A549 (cell line): ENCODE data around the gene LTV1. TPM values are rescaled to one million over a fixed set of nuclear protein-coding genes. Genes with fewer than 3 reads are reported as not detected.

Experiments used
- ATAC-seq, 2 experiments: fragments of 200-7000 bp in 1 of 2; fragments of >200 bp in 1 of 2; cut with Nextera tagmentation in 1 of 2; cut with Tn5 transposase in 1 of 2; 3 replicates each; pipeline versions ENCODE4 v1.8.0 to v1.9.1; 2018 to 2020; ENCODE audit warnings: mild to moderate bottlenecking in 1 of 2, moderate library complexity in 1 of 2
- CTCF ChIA-PET: fragments of 300-600 bp; sonication (Branson Sonifier 250); formaldehyde crosslinking; extraction: SDS; loops from one replicate; lab custom pipeline; 2021; ENCODE audit warnings: antibody characterized with exemption, inconsistent platforms; lab: Yijun Ruan, JAX
- POLR2A ChIA-PET: fragments of 350-600 bp; formaldehyde crosslinking; extraction: SDS; loops from one replicate; lab custom pipeline; 2021; ENCODE audit warnings: antibody characterized with exemption, inconsistent platforms; lab: Yijun Ruan, JAX
- DNase-seq, 2 experiments: peaks; one replicate each; pipeline versions ENCODE4 v3.0.0 to v3.0.0-alpha.2; 2011 to 2016; ENCODE audit warnings: low read depth in 1 of 2, low spot score in 1 of 2
- FAIRE-seq: peaks from 2 replicates; lab custom pipeline; 2011; peaks lifted over from hg19 to GRCh38; lab: Jason Lieb, UNC
- H3K27ac ChIP-seq, 2 experiments: fragments of >200 bp; sonication (Bioruptor Twin); formaldehyde crosslinking; 3 replicates each; pipeline ENCODE4 v1.5.1; 2016 to 2017
- H3K4me1 ChIP-seq: fragments of >200 bp; sonication (Bioruptor Twin); formaldehyde crosslinking; 3 replicates; pipeline ENCODE4 v1.6.1; 2016
- H3K4me2 ChIP-seq: fragments of >200 bp; sonication (Bioruptor Twin); formaldehyde crosslinking; 3 replicates; pipeline ENCODE4 v1.6.1; 2016
- H3K4me3 ChIP-seq: fragments of >200 bp; sonication (Bioruptor Twin); formaldehyde crosslinking; 3 replicates; pipeline ENCODE4 v1.5.1; 2016
- H3K9me3 ChIP-seq: fragments of >200 bp; sonication (Bioruptor Twin); formaldehyde crosslinking; 3 replicates; pipeline ENCODE4 v1.6.1; 2016
- BHLHE40 ChIP-seq: IDR thresholded peaks from 2 replicates; pipeline ENCODE4 v1.6.1; 2012; ENCODE audit warnings: low read depth, low read length, inconsistent platforms
- CBX8 ChIP-seq: fragments of 200-600 bp; sonication (generic); IDR thresholded peaks from 2 replicates; pipeline ENCODE4 v1.6.1; 2016
- CEBPB ChIP-seq, 2 experiments: fragments of >200 bp in 1 of 2; sonication (Bioruptor Twin) in 1 of 2; formaldehyde crosslinking in 1 of 2; IDR thresholded peaks; 2 replicates each; pipeline ENCODE4 v1.6.1; 2012 to 2016
- CHD4 ChIP-seq: fragments of 200-600 bp; sonication (generic); IDR thresholded peaks from 2 replicates; pipeline ENCODE4 v1.6.1; 2016; ENCODE audit warnings: antibody characterized with exemption, mild to moderate bottlenecking, borderline replicate concordance
- EHF ChIP-seq: fragments of 250-450 bp; sonication (Bioruptor Pico); IDR thresholded peaks from 2 replicates; pipeline ENCODE4 v1.5.0; 2020; ENCODE audit warnings: mild to moderate bottlenecking
- EP300 ChIP-seq, 2 experiments: fragments of >200 bp; sonication (Bioruptor Twin); formaldehyde crosslinking; IDR thresholded peaks; 2 replicates in 1 of 2; 3 replicates in 1 of 2; pipeline ENCODE4 v1.6.1; 2016 to 2017
- ESRRA ChIP-seq: fragments of 150-350 bp; IDR thresholded peaks from 2 replicates; pipeline ENCODE4 v1.6.1; 2014; ENCODE audit warnings: mild to moderate bottlenecking, low read length, borderline replicate concordance
- FOXS1 ChIP-seq: fragments of 250-450 bp; sonication (Bioruptor Pico); IDR thresholded peaks from 2 replicates; pipeline ENCODE4 v1.5.0; 2020; ENCODE audit warnings: mild to moderate bottlenecking, moderate library complexity
- GATA3 ChIP-seq: IDR thresholded peaks from 2 replicates; pipeline ENCODE4 v1.6.1; 2012; ENCODE audit warnings: borderline replicate concordance
- HDAC2 ChIP-seq: fragments of 200-600 bp; sonication (generic); IDR thresholded peaks from 2 replicates; pipeline ENCODE4 v1.6.1; 2016
- HES2 ChIP-seq: fragments of >200 bp; sonication (Bioruptor Twin); formaldehyde crosslinking; IDR thresholded peaks from 2 replicates; pipeline ENCODE4 v1.6.1; 2016
- HOXB5 ChIP-seq: fragments of 250-450 bp; sonication (Bioruptor Pico); IDR thresholded peaks from 2 replicates; pipeline ENCODE4 v1.5.0; 2020; ENCODE audit warnings: mild to moderate bottlenecking, moderate library complexity
- JUN ChIP-seq, 2 experiments: fragments of >200 bp; sonication (Bioruptor Twin); formaldehyde crosslinking; IDR thresholded peaks; 2 replicates in 1 of 2; 3 replicates in 1 of 2; pipeline ENCODE4 v1.6.1; 2016 to 2017
- JUNB ChIP-seq: fragments of >200 bp; sonication (Bioruptor Twin); formaldehyde crosslinking; IDR thresholded peaks from 2 replicates; pipeline ENCODE4 v1.6.1; 2016
- KDM5A ChIP-seq: fragments of 200-600 bp; sonication (generic); IDR thresholded peaks from 2 replicates; pipeline ENCODE4 v1.6.1; 2016; ENCODE audit warnings: antibody characterized with exemption, mild to moderate bottlenecking
- MAFK ChIP-seq: fragments of 450-650 bp; IDR thresholded peaks from 2 replicates; pipeline ENCODE4 v1.6.1; 2014; ENCODE audit not compliant: partially characterized antibody
- MAZ ChIP-seq: fragments of 150-350 bp; IDR thresholded peaks from 2 replicates; pipeline ENCODE4 v1.6.1; 2014; ENCODE audit warnings: antibody characterized with exemption, low read depth, low read length, borderline replicate concordance
- NR3C1 ChIP-seq: fragments of >200 bp; sonication (Bioruptor Twin); formaldehyde crosslinking; IDR thresholded peaks from 3 replicates; pipeline ENCODE4 v1.6.1; 2017
- PBX3 ChIP-seq: IDR thresholded peaks from 2 replicates; pipeline ENCODE4 v1.6.1; 2012
- POLR2A ChIP-seq: IDR thresholded peaks from 2 replicates; pipeline ENCODE4 v1.6.1; 2012; ENCODE audit warnings: mild to moderate bottlenecking, low read length
- RCOR1 ChIP-seq: fragments of 150-350 bp; IDR thresholded peaks from 2 replicates; pipeline ENCODE4 v1.6.1; 2014; ENCODE audit warnings: antibody characterized with exemption, low read length, low read depth
- RFX5 ChIP-seq: fragments of 450-650 bp; IDR thresholded peaks from 2 replicates; pipeline ENCODE4 v1.7.1; 2014; ENCODE audit warnings: antibody characterized with exemption, mild to moderate bottlenecking, moderate library complexity
- SMC3 ChIP-seq: fragments of >200 bp; sonication (Bioruptor Twin); formaldehyde crosslinking; IDR thresholded peaks from 3 replicates; pipeline ENCODE4 v1.6.1; 2018; ENCODE audit warnings: inconsistent platforms
- TP53 ChIP-seq: fragments of 250-450 bp; sonication (Bioruptor Pico); IDR thresholded peaks from 2 replicates; pipeline ENCODE4 v1.5.0; 2021; ENCODE audit warnings: mild to moderate bottlenecking, moderate library complexity
- ZC3H11A ChIP-seq: fragments of 450-650 bp; IDR thresholded peaks from 2 replicates; pipeline ENCODE4 v1.6.1; 2014; ENCODE audit warnings: antibody characterized with exemption, mild to moderate bottlenecking
- ZNF302 ChIP-seq: fragments of 250-450 bp; sonication (Bioruptor Pico); IDR thresholded peaks from 2 replicates; pipeline ENCODE4 v1.9.0; 2021; ENCODE audit warnings: inconsistent platforms, mild to moderate bottlenecking, moderate library complexity
- ZSCAN20 ChIP-seq: fragments of 250-450 bp; sonication (Bioruptor Pico); IDR thresholded peaks from 2 replicates; pipeline ENCODE4 v1.8.0; 2022; ENCODE audit warnings: mild to moderate bottlenecking, moderate library complexity
- WGBS: methylation state at CpG from one replicate; pipeline ENCODE4 v1.1.6; 2017; ENCODE audit errors: missing lambda C conversion rate; 5-methylcytosine and 5-hydroxymethylcytosine counted together
- polyA plus RNA-seq, 4 experiments: library from polyadenylated mRNA; depleted of rRNA in 3 of 4; stranded (reverse); fragments of >200 nt; fragmentation: RNase III in 1 of 4; extraction: RNeasy Plus Mini Kit Qiagen cat#74134 plus additional on column Dnase treatment in 1 of 4; gene quantifications; 2 replicates in 3 of 4; 3 replicates in 1 of 4; pipeline ENCODE4 v1.2.3, GENCODE V29; 2011 to 2017
- TF ChIP-seq, protein P1 (sequence below): fragments of 250-450 bp; sonication (Bioruptor Pico); IDR thresholded peaks from 2 replicates; pipeline ENCODE4 v1.5.0; 2021; ENCODE audit warnings: mild to moderate bottlenecking, moderate library complexity, borderline replicate concordance
- TF ChIP-seq, protein P2 (sequence below): fragments of >200 bp; sonication (Bioruptor Twin); formaldehyde crosslinking; IDR thresholded peaks from 3 replicates; pipeline ENCODE4 v1.6.1; 2016
- TF ChIP-seq, protein P3 (sequence below): IDR thresholded peaks from 2 replicates; pipeline ENCODE4 v1.6.1; 2012; ENCODE audit warnings: low read depth, borderline replicate concordance

The LTV1 gene
- polyA plus RNA-seq, 2 of the 4 experiments (the other 2 are of a cell fraction) = 50.7 to 52.4 TPM

DNA sequence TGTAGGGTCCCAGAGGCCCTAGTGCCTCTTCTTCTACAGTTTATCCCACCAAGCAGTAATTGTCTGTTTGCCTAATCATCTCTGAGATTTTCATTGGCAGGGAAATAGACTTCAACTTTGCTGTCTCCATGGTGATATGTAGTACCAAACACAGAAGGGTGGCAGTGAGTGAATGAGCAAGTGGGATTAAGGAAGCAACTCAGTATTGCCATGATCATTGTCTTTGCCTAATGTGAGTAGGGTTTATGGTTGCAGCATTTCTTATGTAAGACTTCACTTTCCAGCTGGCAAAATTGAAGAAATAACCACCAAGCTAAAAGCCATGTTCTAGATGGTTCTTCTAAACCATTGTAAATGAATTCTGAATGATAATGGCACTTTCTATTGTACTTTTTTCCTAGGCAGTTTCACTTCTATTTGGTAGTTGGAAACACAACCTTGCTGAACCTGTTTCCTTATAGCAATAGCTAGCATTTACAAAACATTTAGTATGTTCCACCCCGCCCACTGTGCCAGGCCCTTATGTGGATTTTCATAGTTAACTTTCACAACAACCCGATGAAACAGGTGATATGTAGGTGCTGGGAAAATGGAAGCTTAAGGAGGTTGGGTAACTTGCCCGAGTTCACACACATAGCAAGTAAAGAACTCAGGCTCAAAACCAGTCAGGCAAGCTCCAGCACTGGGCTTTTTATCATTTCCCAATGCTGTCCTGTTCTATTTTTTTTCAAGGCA is 53.2 kb downstream of the LTV1 start:
- no peaks in the 10 kb centered on the region for H3K9me3 ChIP-seq
- TF ChIP-seq POLR2A (no peak), PBX3 (no peak), ZNF302 (CRISPR knock-in tag) (no peak), SMC3 (no peak), RCOR1 (no peak), EP300 (IDR thresholded peaks at IDR 0.05) (no peak), MAZ (no peak), CHD4 (no peak), ZSCAN20 (no peak), KDM5A (no peak), EHF (CRISPR knock-in tag) (no peak), CEBPB (IDR thresholded peaks at IDR 0.05) (no peak), CBX8 (no peak), HES2 (no peak), MAFK (no peak), BHLHE40 (no peak), ESRRA (no peak), JUN (IDR thresholded peaks at IDR 0.05) (no peak), RFX5 (no peak)
- TF ChIP-seq, all 56 proteins: peak for 0
- H3K4me1 ChIP-seq = no peaks in the 10 kb centered on the region
- 58% methylated on average over 3 of the region's 3 CpGs for WGBS
- ATAC-seq (no peak), DNase-seq (no peak), FAIRE-seq (no peak)
- no peak overlapping the region for H3K27ac ChIP-seq
- no peak overlapping the region for H3K4me3 ChIP-seq
- no peak overlapping the region for H3K4me2 ChIP-seq
- ChIA-PET CTCF (no interaction called here), POLR2A (no interaction called here)

DNA sequence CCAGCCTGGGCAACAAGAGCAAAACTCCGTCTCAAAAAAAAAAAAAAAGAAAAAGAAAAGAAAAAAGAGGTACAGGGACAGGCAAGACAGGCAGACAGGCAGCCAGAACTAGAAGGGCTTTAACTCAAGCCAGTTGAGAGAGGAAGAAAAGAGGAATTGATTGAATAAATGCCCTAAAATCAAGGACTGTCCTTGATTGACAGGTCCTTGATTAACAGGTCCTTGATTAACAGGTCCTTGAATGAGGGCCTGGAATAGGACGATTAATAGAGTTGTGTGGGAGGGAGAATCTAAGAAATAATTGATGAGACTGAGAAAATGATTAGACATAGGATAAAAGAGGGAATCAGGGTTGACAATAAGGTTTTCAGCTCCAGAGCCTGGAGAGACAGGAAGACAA is 57.2 kb downstream of the LTV1 start:
- TF ChIP-seq, protein P1, sequence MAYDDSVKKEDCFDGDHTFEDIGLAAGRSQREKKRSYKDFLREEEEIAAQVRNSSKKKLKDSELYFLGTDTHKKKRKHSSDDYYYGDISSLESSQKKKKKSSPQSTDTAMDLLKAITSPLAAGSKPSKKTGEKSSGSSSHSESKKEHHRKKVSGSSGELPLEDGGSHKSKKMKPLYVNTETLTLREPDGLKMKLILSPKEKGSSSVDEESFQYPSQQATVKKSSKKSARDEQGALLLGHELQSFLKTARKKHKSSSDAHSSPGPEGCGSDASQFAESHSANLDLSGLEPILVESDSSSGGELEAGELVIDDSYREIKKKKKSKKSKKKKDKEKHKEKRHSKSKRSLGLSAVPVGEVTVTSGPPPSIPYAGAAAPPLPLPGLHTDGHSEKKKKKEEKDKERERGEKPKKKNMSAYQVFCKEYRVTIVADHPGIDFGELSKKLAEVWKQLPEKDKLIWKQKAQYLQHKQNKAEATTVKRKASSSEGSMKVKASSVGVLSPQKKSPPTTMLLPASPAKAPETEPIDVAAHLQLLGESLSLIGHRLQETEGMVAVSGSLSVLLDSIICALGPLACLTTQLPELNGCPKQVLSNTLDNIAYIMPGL (CRISPR knock-in tag) = no peak
- TF ChIP-seq, protein P2, sequence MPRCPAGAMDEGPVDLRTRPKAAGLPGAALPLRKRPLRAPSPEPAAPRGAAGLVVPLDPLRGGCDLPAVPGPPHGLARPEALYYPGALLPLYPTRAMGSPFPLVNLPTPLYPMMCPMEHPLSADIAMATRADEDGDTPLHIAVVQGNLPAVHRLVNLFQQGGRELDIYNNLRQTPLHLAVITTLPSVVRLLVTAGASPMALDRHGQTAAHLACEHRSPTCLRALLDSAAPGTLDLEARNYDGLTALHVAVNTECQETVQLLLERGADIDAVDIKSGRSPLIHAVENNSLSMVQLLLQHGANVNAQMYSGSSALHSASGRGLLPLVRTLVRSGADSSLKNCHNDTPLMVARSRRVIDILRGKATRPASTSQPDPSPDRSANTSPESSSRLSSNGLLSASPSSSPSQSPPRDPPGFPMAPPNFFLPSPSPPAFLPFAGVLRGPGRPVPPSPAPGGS = no peak
- TF ChIP-seq TP53 (CRISPR knock-in tag) = no peak
- TF ChIP-seq GATA3 = no peak
- TF ChIP-seq ZC3H11A = no peak
- no peak for TF ChIP-seq HDAC2
- TF ChIP-seq JUNB = no peak
- TF ChIP-seq CHD4 = no peak
- no peak for TF ChIP-seq HES2
- TF ChIP-seq FOXS1 (CRISPR knock-in tag) = no peak
- TF ChIP-seq, protein P3, sequence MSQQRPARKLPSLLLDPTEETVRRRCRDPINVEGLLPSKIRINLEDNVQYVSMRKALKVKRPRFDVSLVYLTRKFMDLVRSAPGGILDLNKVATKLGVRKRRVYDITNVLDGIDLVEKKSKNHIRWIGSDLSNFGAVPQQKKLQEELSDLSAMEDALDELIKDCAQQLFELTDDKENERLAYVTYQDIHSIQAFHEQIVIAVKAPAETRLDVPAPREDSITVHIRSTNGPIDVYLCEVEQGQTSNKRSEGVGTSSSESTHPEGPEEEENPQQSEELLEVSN = no peak
- no peak for TF ChIP-seq EHF (CRISPR knock-in tag)
- no peak for TF ChIP-seq KDM5A
- no peak for TF ChIP-seq BHLHE40
- TF ChIP-seq NR3C1 = no peak
- no peak for TF ChIP-seq HOXB5 (CRISPR knock-in tag)
- ATAC-seq = no peak
- no peak for FAIRE-seq
- Histone ChIP-seq H3K4me2 (no peak overlapping the region), H3K4me3 (no peak overlapping the region), H3K4me1 (no peaks in the 10 kb centered on the region), H3K27ac (no peak overlapping the region), H3K9me3 (no peaks in the 10 kb centered on the region)
- no peak for DNase-seq
- 37% methylated on average over 2 of the region's 2 CpGs for WGBS
- POLR2A ChIA-PET = no interaction called here
- CTCF ChIA-PET = no interaction called here
